Osteocyte (in vitro differentiated cells): ENCODE data around the gene DPP6. TPM values are rescaled to one million over a fixed set of nuclear protein-coding genes. Genes with fewer than 3 reads are reported as not detected.

ENCODE experiments used
- DNase-seq: peaks from one replicate; pipeline ENCODE4 v3.0.0; 2021; ENCODE audit warnings: mixed read lengths; ENCODE audit not compliant: unreplicated experiment; ENCODE audit errors: extremely low spot score
- H3K27ac Mint-ChIP-seq: one replicate; pipeline ENCODE4 v1.8.0; 2021; ENCODE audit warnings: mild to moderate bottlenecking, mixed read lengths; ENCODE audit not compliant: unreplicated experiment
- H3K27me3 Mint-ChIP-seq: one replicate; pipeline ENCODE4 v1.8.0; 2021; ENCODE audit warnings: mixed read lengths; ENCODE audit not compliant: unreplicated experiment
- H3K36me3 Mint-ChIP-seq: one replicate; pipeline ENCODE4 v1.8.0; 2021; ENCODE audit warnings: mixed read lengths; ENCODE audit not compliant: unreplicated experiment
- H3K4me1 Mint-ChIP-seq: one replicate; pipeline ENCODE4 v1.8.0; 2021; ENCODE audit warnings: mixed read lengths; ENCODE audit not compliant: unreplicated experiment
- H3K4me3 Mint-ChIP-seq: one replicate; pipeline ENCODE4 v1.8.0; 2021; ENCODE audit warnings: mild to moderate bottlenecking, moderate library complexity, mixed read lengths; ENCODE audit not compliant: unreplicated experiment
- H3K9me3 Mint-ChIP-seq: one replicate; pipeline ENCODE4 v1.8.0; 2021; ENCODE audit warnings: mixed read lengths; ENCODE audit not compliant: unreplicated experiment
- CTCF ChIP-seq: fragments of 200-600 bp; sonication (generic); IDR thresholded peaks from 2 replicates; pipeline ENCODE4 v1.5.0; 2021; ENCODE audit warnings: antibody characterized with exemption, mild to moderate bottlenecking, moderate library complexity
- total RNA-seq: library from RNA; stranded (reverse); gene quantifications from 2 replicates; pipeline ENCODE4 v1.2.1, GENCODE V29; 2021

DPP6 gene
- total RNA-seq, 1 donor from 2014 or later: not detected

GRCh38 chr7:154777023-154777422, 724.8 kb downstream of the DPP6 start:
- H3K4me3 Mint-ChIP-seq: no peak overlapping the region
- no peak for DNase-seq
- no peaks in the 10 kb centered on the region for H3K4me1 Mint-ChIP-seq
- TF ChIP-seq CTCF: no peak
- no peaks in the 10 kb centered on the region for H3K27me3 Mint-ChIP-seq
- peaks cover 65% of the 10 kb centered on the region for H3K9me3 Mint-ChIP-seq
- peaks cover 2% of the 10 kb centered on the region for H3K36me3 Mint-ChIP-seq
- no peak overlapping the region for H3K27ac Mint-ChIP-seq

- peaks cover 2% of the 10 kb centered on the region for H3K36me3 Mint-ChIP-seq
- H3K9me3 Mint-ChIP-seq: peaks cover 66% of the 10 kb centered on the region
- no peak for DNase-seq
- H3K27me3 Mint-ChIP-seq: no peaks in the 10 kb centered on the region
- no peak overlapping the region for H3K27ac Mint-ChIP-seq
- TF ChIP-seq CTCF: no peak
- no peak overlapping the region for H3K4me3 Mint-ChIP-seq
- H3K4me1 Mint-ChIP-seq: no peaks in the 10 kb centered on the region
Measured at GRCh38 chr7:154777489-154777888, 725.3 kb downstream of the DPP6 start.

- H3K9me3 Mint-ChIP-seq: peaks cover 62% of the 10 kb centered on the region
- H3K4me3 Mint-ChIP-seq: no peak overlapping the region
- H3K27ac Mint-ChIP-seq: no peak overlapping the region
- TF ChIP-seq CTCF: no peak
- H3K27me3 Mint-ChIP-seq: no peaks in the 10 kb centered on the region
- DNase-seq: no peak
- H3K4me1 Mint-ChIP-seq: no peaks in the 10 kb centered on the region
- H3K36me3 Mint-ChIP-seq: peaks cover 2% of the 10 kb centered on the region
Measured at GRCh38 chr7:154777908-154778307, 725.7 kb downstream of the DPP6 start.

DNA sequence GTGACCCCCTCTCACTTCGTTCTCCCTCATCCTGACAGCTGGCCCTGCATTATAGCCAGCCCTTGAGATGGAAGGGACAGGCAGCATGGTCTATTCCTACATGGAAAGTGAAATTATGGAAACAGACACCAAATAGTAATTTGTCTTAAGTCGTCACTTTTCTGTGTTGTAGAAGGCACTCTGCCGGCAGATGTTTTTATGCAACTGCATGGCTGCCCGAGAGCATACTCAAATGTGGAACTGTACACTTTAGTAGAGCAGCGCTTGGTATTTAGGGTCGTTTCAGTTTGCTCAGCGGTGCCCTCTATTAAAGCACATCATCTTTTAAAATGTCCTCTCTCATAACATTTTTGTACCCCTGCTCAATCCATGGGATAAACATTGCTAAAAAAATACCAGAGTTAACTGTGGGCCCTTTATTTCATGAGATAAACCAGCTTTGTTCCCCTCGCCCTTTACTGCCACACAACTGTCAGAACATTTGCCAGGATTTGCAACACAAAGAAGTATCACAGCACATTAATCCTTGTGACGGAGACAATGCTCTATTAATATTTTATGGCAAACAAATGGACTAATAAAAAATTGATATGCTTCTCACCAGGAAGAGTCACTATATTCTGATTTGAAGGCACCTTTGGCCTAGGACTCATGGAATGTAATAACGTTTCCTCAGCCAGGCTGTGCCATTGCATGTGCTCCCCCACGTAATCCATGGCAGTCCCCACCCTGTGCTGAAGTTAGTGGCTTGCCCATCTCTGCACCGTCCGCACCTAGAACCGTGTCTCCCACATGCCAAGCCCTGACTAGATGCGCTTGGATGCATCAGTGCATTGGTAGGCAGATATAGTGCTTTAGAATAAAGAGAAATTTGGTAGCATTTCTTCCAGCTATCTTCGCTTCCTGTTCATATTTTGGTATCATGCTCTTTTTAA, 729.4 kb downstream of the DPP6 start:
- Mint-ChIP-seq H3K4me1 (no peaks in the 10 kb centered on the region), H3K9me3 (peaks cover 56% of the 10 kb centered on the region), H3K36me3 (peaks cover 2% of the 10 kb centered on the region), H3K27ac (no peak overlapping the region), H3K4me3 (no peak overlapping the region), H3K27me3 (no peaks in the 10 kb centered on the region)
- TF ChIP-seq CTCF: no peak
- no peak for DNase-seq

GRCh38 chr7:154783281-154783909, 731.2 kb downstream of the DPP6 start:
- H3K27ac Mint-ChIP-seq: no peak overlapping the region
- no peaks in the 10 kb centered on the region for H3K27me3 Mint-ChIP-seq

More at GRCh38 chr7:154783281-154783909, 731.2 kb downstream of the DPP6 start:
- H3K36me3 Mint-ChIP-seq: peaks cover 2% of the 10 kb centered on the region
- peaks cover 45% of the 10 kb centered on the region for H3K9me3 Mint-ChIP-seq
- H3K4me1 Mint-ChIP-seq: no peaks in the 10 kb centered on the region
- TF ChIP-seq CTCF: no peak
- DNase-seq: no peak
- H3K4me3 Mint-ChIP-seq: no peak overlapping the region
